HEK293 (cell line): ENCODE data around the gene LCOR.

Source experiments
- CTCF ChIA-PET: fragments of 350-600 bp; formaldehyde crosslinking; extraction: SDS; loops from one replicate; lab custom pipeline; 2021; ENCODE audit warnings: antibody characterized with exemption; lab: Yijun Ruan, JAX
- POLR2A ChIA-PET: fragments of 300-600 bp; formaldehyde crosslinking; extraction: SDS; loops from one replicate; lab custom pipeline; 2020; ENCODE audit warnings: antibody characterized with exemption, inconsistent platforms; lab: Yijun Ruan, JAX
- H3K27ac ChIP-seq: fragments of 200-500 bp; sonication (Bioruptor generic); 2 replicates; pipeline ENCODE4 v1.5.1; 2014; ENCODE audit warnings: low read depth, low read length, control low read depth, inconsistent platforms; ENCODE audit errors: extremely low read depth
- H3K36me3 ChIP-seq, 2 experiments: fragments of 200-500 bp in 1 of 2; sonication (Bioruptor generic) in 1 of 2; 1 replicate in 1 of 2; 2 replicates in 1 of 2; pipeline ENCODE4 v1.5.1; 2014 to 2017; ENCODE audit warnings: inconsistent platforms in 2 of 2, low read length in 2 of 2; ENCODE audit not compliant: control insufficient read depth in 2 of 2, insufficient read depth in 1 of 2
- H3K4me1 ChIP-seq: fragments of 200-500 bp; sonication (Bioruptor generic); 2 replicates; pipeline ENCODE4 v1.5.1; 2014; ENCODE audit warnings: mild to moderate bottlenecking, low read length, inconsistent platforms; ENCODE audit not compliant: control insufficient read depth, insufficient read depth
- H3K4me3 ChIP-seq: 2 replicates; pipeline ENCODE4 v1.5.1; 2011; ENCODE audit warnings: low read depth, mild to moderate bottlenecking, control low read depth, low read length, moderate library complexity
- H3K9me3 ChIP-seq: fragments of 200-500 bp; sonication (Bioruptor generic); 2 replicates; pipeline ENCODE4 v1.5.1; 2014; ENCODE audit warnings: low read depth, low read length, inconsistent platforms; ENCODE audit not compliant: control insufficient read depth, insufficient read depth
- GLIS1 ChIP-seq: fragments of 450-650 bp; formaldehyde crosslinking; IDR thresholded peaks from 2 replicates; pipeline ENCODE4 v1.5.1; 2016; ENCODE audit warnings: missing biosample characterization, missing genetic modification characterization
- MZF1 ChIP-seq: fragments of 450-650 bp; formaldehyde crosslinking; IDR thresholded peaks from 2 replicates; pipeline ENCODE4 v1.5.1; 2017; ENCODE audit warnings: missing biosample characterization, missing genetic modification characterization, borderline replicate concordance
- PATZ1 ChIP-seq: fragments of 450-650 bp; formaldehyde crosslinking; IDR thresholded peaks from 2 replicates; pipeline ENCODE4 v1.5.1; 2016; ENCODE audit warnings: missing biosample characterization, missing genetic modification characterization
- PBX3 ChIP-seq: sonication (generic); formaldehyde crosslinking; IDR thresholded peaks from 2 replicates; pipeline ENCODE4 v1.8.1; 2022; ENCODE audit warnings: mild to moderate bottlenecking, moderate library complexity, missing genetic modification reagents
- PRDM6 ChIP-seq: fragments of 450-650 bp; formaldehyde crosslinking; IDR thresholded peaks from 2 replicates; pipeline ENCODE4 v1.5.1; 2017; ENCODE audit warnings: missing biosample characterization, missing genetic modification characterization
- SP3 ChIP-seq: fragments of 450-650 bp; formaldehyde crosslinking; IDR thresholded peaks from 2 replicates; pipeline ENCODE4 v1.5.1; 2016; ENCODE audit warnings: missing biosample characterization, missing genetic modification characterization
- ZBTB17 ChIP-seq: fragments of 450-650 bp; formaldehyde crosslinking; IDR thresholded peaks from 2 replicates; pipeline ENCODE4 v1.5.1; 2016; ENCODE audit warnings: missing biosample characterization, missing genetic modification characterization
- ZNF121 ChIP-seq: fragments of 450-650 bp; formaldehyde crosslinking; IDR thresholded peaks from 2 replicates; pipeline ENCODE4 v1.5.1; 2016; ENCODE audit warnings: missing biosample characterization, missing genetic modification characterization
- ZNF148 ChIP-seq: fragments of 450-650 bp; formaldehyde crosslinking; IDR thresholded peaks from 2 replicates; pipeline ENCODE4 v1.5.0; 2017; ENCODE audit warnings: missing biosample characterization, missing genetic modification characterization, borderline replicate concordance
- ZNF214 ChIP-seq: fragments of 450-650 bp; formaldehyde crosslinking; IDR thresholded peaks from 2 replicates; pipeline ENCODE4 v1.5.1; 2017; ENCODE audit warnings: missing biosample characterization, mild to moderate bottlenecking, missing genetic modification characterization, borderline replicate concordance
- ZNF394 ChIP-seq: fragments of 450-650 bp; formaldehyde crosslinking; IDR thresholded peaks from 2 replicates; pipeline ENCODE4 v1.5.1; 2016; ENCODE audit warnings: missing biosample characterization, missing genetic modification characterization, mild to moderate bottlenecking, moderate library complexity, borderline replicate concordance
- ZNF571 ChIP-seq: fragments of 450-650 bp; formaldehyde crosslinking; IDR thresholded peaks from 2 replicates; pipeline ENCODE4 v1.5.0; 2017; ENCODE audit warnings: missing biosample characterization, missing genetic modification characterization
- ZNF580 ChIP-seq: fragments of 450-650 bp; formaldehyde crosslinking; IDR thresholded peaks from 2 replicates; pipeline ENCODE4 v1.5.1; 2016; ENCODE audit warnings: missing biosample characterization, missing genetic modification characterization
- ZNF660 ChIP-seq: fragments of 450-650 bp; IDR thresholded peaks from 2 replicates; pipeline ENCODE4 v1.5.1; 2018; ENCODE audit warnings: missing biosample characterization, mild to moderate bottlenecking, missing genetic modification characterization
- ZNF76 ChIP-seq: fragments of 450-650 bp; formaldehyde crosslinking; IDR thresholded peaks from 2 replicates; pipeline ENCODE4; 2016; ENCODE audit warnings: low read depth, missing biosample characterization, missing genetic modification characterization, borderline replicate concordance
- ZNF768 ChIP-seq: fragments of 450-650 bp; formaldehyde crosslinking; IDR thresholded peaks from 2 replicates; pipeline ENCODE4 v1.5.1; 2018; ENCODE audit warnings: missing biosample characterization, mild to moderate bottlenecking, missing genetic modification characterization
- ZSCAN30 ChIP-seq: fragments of 450-650 bp; IDR thresholded peaks from 2 replicates; pipeline ENCODE4 v1.5.1; 2018; ENCODE audit warnings: missing biosample characterization, mild to moderate bottlenecking, missing genetic modification characterization, moderate library complexity

The LCOR gene

GRCh38 chr10:96842896-96843723 lies 11.0 kb downstream of the LCOR start:
- no peak overlapping the region for H3K4me3 ChIP-seq
- ChIA-PET POLR2A (interaction anchor here (1.5 kb wide), 1 partner anchor 10 kb away, joined by 5 read pairs; the partner anchor contains the start of gene LCOR), CTCF (no interaction called here)
- no peak overlapping the region for H3K27ac ChIP-seq
- H3K4me1 ChIP-seq, result peaks cover 13% of the 10 kb centered on the region; the same call in 1 of the 2 replicates
- no peaks in the 10 kb centered on the region; a peak in 1 of 3 replicates for H3K36me3 ChIP-seq
- TF ChIP-seq PRDM6 (tag by site-specific recombination), result no peak
- no peak for TF ChIP-seq ZNF660 (tag by site-specific recombination)
- peak; percentile 76 for TF ChIP-seq MZF1 (tag by site-specific recombination)
- TF ChIP-seq GLIS1 (tag by site-specific recombination), result peak; percentile 42; the same call in 1 of the 2 replicates
- TF ChIP-seq ZBTB17 (tag by site-specific recombination), result 0 out of 2 replicates have a peak, but pooled peaks have one; percentile 27
- no peak for TF ChIP-seq ZNF580 (tag by site-specific recombination)
- no peak for TF ChIP-seq ZNF768 (tag by site-specific recombination)
- no peak for TF ChIP-seq ZNF214 (tag by site-specific recombination)
- no peak for TF ChIP-seq ZSCAN30
- TF ChIP-seq SP3 (tag by site-specific recombination), result no peak
- TF ChIP-seq PBX3 (CRISPR knock-in tag), result no peak
- 0 out of 2 replicates have a peak, but pooled peaks have one; percentile 20 for TF ChIP-seq ZNF121 (tag by site-specific recombination)
- peak; percentile 87; the same call in 1 of the 2 replicates for TF ChIP-seq ZNF394 (tag by site-specific recombination)
- TF ChIP-seq ZNF571, result no peak
- no peak for TF ChIP-seq ZNF148 (tag by site-specific recombination)
- no peak for TF ChIP-seq PATZ1 (tag by site-specific recombination)
- no peak for TF ChIP-seq ZNF76 (tag by site-specific recombination)
- H3K9me3 ChIP-seq, result no peaks in the 10 kb centered on the region
